Neural progenitor cell (in vitro differentiated cells): ENCODE results near the gene CLN5. TPM values are rescaled to one million over a fixed set of nuclear protein-coding genes. Genes with fewer than 3 reads are reported as not detected.

ENCODE experiments used
- DNase-seq: peaks from one replicate; pipeline ENCODE4 v3.0.0-alpha.2; 2016; ENCODE audit warnings: low spot score
- H2AFZ ChIP-seq: fragments of 200-600 bp; sonication (generic); replicated peaks from 2 replicates; pipeline ENCODE4 v1.6.1; 2016; ENCODE audit warnings: antibody characterized with exemption
- H3F3A ChIP-seq: fragments of 200-600 bp; sonication (generic); 2 replicates; pipeline ENCODE4 v1.6.1; 2016; ENCODE audit warnings: antibody characterized with exemption, low read depth
- H3K27ac ChIP-seq: fragments of 200-600 bp; sonication (generic); 2 replicates; pipeline ENCODE4 v1.5.1; 2016; ENCODE audit warnings: mild to moderate bottlenecking
- H3K27me3 ChIP-seq: fragments of 200-600 bp; sonication (generic); 2 replicates; pipeline ENCODE4 v1.6.1; 2016; ENCODE audit warnings: mild to moderate bottlenecking, moderate library complexity
- H3K36me3 ChIP-seq: fragments of 200-600 bp; sonication (generic); 2 replicates; pipeline ENCODE4 v1.5.1; 2016
- H3K4me1 ChIP-seq: fragments of 200-600 bp; sonication (generic); 2 replicates; pipeline ENCODE4 v1.6.1; 2016; ENCODE audit warnings: mixed run types
- H3K4me2 ChIP-seq: fragments of 200-600 bp; sonication (generic); 2 replicates; pipeline ENCODE4 v1.6.1; 2016
- H3K4me3 ChIP-seq: fragments of 200-600 bp; sonication (generic); 2 replicates; pipeline ENCODE4 v1.5.1; 2016
- H3K79me2 ChIP-seq: fragments of 200-600 bp; sonication (generic); 2 replicates; pipeline ENCODE4 v1.6.1; 2016; ENCODE audit warnings: low read depth
- H3K9ac ChIP-seq: fragments of 200-600 bp; sonication (generic); 2 replicates; pipeline ENCODE4 v1.6.1; 2016
- H3K9me3 ChIP-seq: fragments of 200-600 bp; sonication (generic); 2 replicates; pipeline ENCODE4 v1.5.1; 2016; ENCODE audit warnings: low read depth
- H4K20me1 ChIP-seq: fragments of 200-600 bp; sonication (generic); 2 replicates; pipeline ENCODE4 v1.6.1; 2016; ENCODE audit warnings: low read depth
- H3K27ac Mint-ChIP-seq: 3 replicates; pipeline ENCODE4 v1.8.0; 2021; ENCODE audit warnings: mixed read lengths
- H3K27me3 Mint-ChIP-seq: 2 replicates; pipeline ENCODE4 v1.8.0; 2022; ENCODE audit warnings: low read depth, mild to moderate bottlenecking, inconsistent platforms, moderate library complexity, mixed read lengths; ENCODE audit not compliant: insufficient read depth
- H3K36me3 Mint-ChIP-seq: 3 replicates; pipeline ENCODE4 v1.8.0; 2021; ENCODE audit warnings: mixed read lengths
- H3K4me1 Mint-ChIP-seq: 3 replicates; pipeline ENCODE4 v1.8.0; 2021; ENCODE audit warnings: mixed read lengths
- H3K4me3 Mint-ChIP-seq: 3 replicates; pipeline ENCODE4 v1.8.0; 2021; ENCODE audit warnings: mild to moderate bottlenecking, moderate library complexity, mixed read lengths
- H3K9me3 Mint-ChIP-seq: 3 replicates; pipeline ENCODE4 v1.8.0; 2020; ENCODE audit warnings: mixed read lengths
- EZH2 ChIP-seq: fragments of 200-600 bp; sonication (generic); IDR thresholded peaks from 2 replicates; pipeline ENCODE4 v1.6.1; 2017; ENCODE audit warnings: antibody characterized with exemption, mild to moderate bottlenecking, moderate library complexity
- EZH2phosphoT487 ChIP-seq: fragments of 200-600 bp; sonication (generic); IDR thresholded peaks from 2 replicates; pipeline ENCODE4 v1.6.1; 2017; ENCODE audit warnings: antibody characterized with exemption
- total RNA-seq: library from RNA; depleted of rRNA; stranded (reverse); fragments of >200 nt; gene quantifications from 2 replicates; pipeline ENCODE4 v1.2.3, GENCODE V29; 2015; ENCODE audit warnings: low replicate concordance
- TF ChIP-seq, protein P1 (sequence below): fragments of 200-600 bp; sonication (generic); IDR thresholded peaks from 2 replicates; pipeline ENCODE4 v1.5.1; 2017; ENCODE audit warnings: antibody characterized with exemption, mild to moderate bottlenecking

CLN5 gene
- total RNA-seq, 1 donor from 2014 or later, result 28.5 TPM

GRCh38 chr13:77033717-77034302, 41.9 kb downstream of the CLN5 start:
- TF ChIP-seq EZH2phosphoT487, result no peak
- TF ChIP-seq EZH2, result no peak
- TF ChIP-seq, protein P1, sequence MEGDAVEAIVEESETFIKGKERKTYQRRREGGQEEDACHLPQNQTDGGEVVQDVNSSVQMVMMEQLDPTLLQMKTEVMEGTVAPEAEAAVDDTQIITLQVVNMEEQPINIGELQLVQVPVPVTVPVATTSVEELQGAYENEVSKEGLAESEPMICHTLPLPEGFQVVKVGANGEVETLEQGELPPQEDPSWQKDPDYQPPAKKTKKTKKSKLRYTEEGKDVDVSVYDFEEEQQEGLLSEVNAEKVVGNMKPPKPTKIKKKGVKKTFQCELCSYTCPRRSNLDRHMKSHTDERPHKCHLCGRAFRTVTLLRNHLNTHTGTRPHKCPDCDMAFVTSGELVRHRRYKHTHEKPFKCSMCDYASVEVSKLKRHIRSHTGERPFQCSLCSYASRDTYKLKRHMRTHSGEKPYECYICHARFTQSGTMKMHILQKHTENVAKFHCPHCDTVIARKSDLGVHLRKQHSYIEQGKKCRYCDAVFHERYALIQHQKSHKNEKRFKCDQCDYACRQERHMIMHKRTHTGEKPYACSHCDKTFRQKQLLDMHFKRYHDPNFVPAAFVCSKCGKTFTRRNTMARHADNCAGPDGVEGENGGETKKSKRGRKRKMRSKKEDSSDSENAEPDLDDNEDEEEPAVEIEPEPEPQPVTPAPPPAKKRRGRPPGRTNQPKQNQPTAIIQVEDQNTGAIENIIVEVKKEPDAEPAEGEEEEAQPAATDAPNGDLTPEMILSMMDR, result no peak
- Histone ChIP-seq H3K27ac (no peak overlapping the region), H3K9me3 (no peaks in the 10 kb centered on the region), H3K4me1 (no peaks in the 10 kb centered on the region), H3K27me3 (no peaks in the 10 kb centered on the region), H2AFZ (no peak overlapping the region), H3K79me2 (no peaks in the 10 kb centered on the region), H4K20me1 (no peaks in the 10 kb centered on the region), H3K4me2 (no peak overlapping the region), H3K36me3 (no peaks in the 10 kb centered on the region), H3F3A (no peaks in the 10 kb centered on the region), H3K9ac (no peak overlapping the region), H3K4me3 (no peak overlapping the region)
- Mint-ChIP-seq H3K9me3 (peaks cover 4% of the 10 kb centered on the region), H3K4me1 (no peaks in the 10 kb centered on the region), H3K27me3 (peaks cover 2% of the 10 kb centered on the region), H3K27ac (no peak overlapping the region), H3K4me3 (no peak overlapping the region), H3K36me3 (no peaks in the 10 kb centered on the region)
- DNase-seq, result no peak

- H3K27me3 Mint-ChIP-seq, result peaks cover 2% of the 10 kb centered on the region
- no peak overlapping the region for H3K27ac ChIP-seq
- no peak overlapping the region for H3K27ac Mint-ChIP-seq
- no peak for TF ChIP-seq EZH2
- TF ChIP-seq, protein P1, result no peak
- TF ChIP-seq EZH2phosphoT487, result no peak
- no peaks in the 10 kb centered on the region for H3K9me3 ChIP-seq
- no peaks in the 10 kb centered on the region for H3K27me3 ChIP-seq
- no peak overlapping the region for H3K4me3 Mint-ChIP-seq
- H3K9ac ChIP-seq, result no peak overlapping the region
- H3K4me3 ChIP-seq, result no peak overlapping the region
- no peaks in the 10 kb centered on the region for H3K36me3 Mint-ChIP-seq
- no peak for DNase-seq
- H3K4me1 ChIP-seq, result no peaks in the 10 kb centered on the region
- no peaks in the 10 kb centered on the region for H3K79me2 ChIP-seq
- peaks cover 2% of the 10 kb centered on the region for H3K9me3 Mint-ChIP-seq
- no peak overlapping the region for H2AFZ ChIP-seq
- H3K4me2 ChIP-seq, result no peak overlapping the region
- H3F3A ChIP-seq, result no peaks in the 10 kb centered on the region
- no peaks in the 10 kb centered on the region for H4K20me1 ChIP-seq
- H3K36me3 ChIP-seq, result no peaks in the 10 kb centered on the region
- H3K4me1 Mint-ChIP-seq, result no peaks in the 10 kb centered on the region
Observed at GRCh38 chr13:77034881-77035280, 43.0 kb downstream of the CLN5 start.

- H3K4me1 Mint-ChIP-seq, result no peaks in the 10 kb centered on the region
- H4K20me1 ChIP-seq, result no peaks in the 10 kb centered on the region
- H3K4me3 ChIP-seq, result no peak overlapping the region
- H3K27me3 Mint-ChIP-seq, result peaks cover 2% of the 10 kb centered on the region
- no peak overlapping the region for H3K4me3 Mint-ChIP-seq
- H3F3A ChIP-seq, result no peaks in the 10 kb centered on the region
- TF ChIP-seq EZH2 (no peak), EZH2phosphoT487 (no peak)
- TF ChIP-seq, protein P1, result no peak
- H3K9me3 ChIP-seq, result no peaks in the 10 kb centered on the region
- H3K4me2 ChIP-seq, result no peak overlapping the region
- no peaks in the 10 kb centered on the region for H3K79me2 ChIP-seq
- no peak overlapping the region for H3K9ac ChIP-seq
- no peak overlapping the region for H3K27ac Mint-ChIP-seq
- no peak overlapping the region for H3K27ac ChIP-seq
- H3K4me1 ChIP-seq, result no peaks in the 10 kb centered on the region
- H2AFZ ChIP-seq, result no peak overlapping the region
- H3K36me3 Mint-ChIP-seq, result no peaks in the 10 kb centered on the region
- peaks cover 2% of the 10 kb centered on the region for H3K9me3 Mint-ChIP-seq
- no peaks in the 10 kb centered on the region for H3K27me3 ChIP-seq
- no peaks in the 10 kb centered on the region for H3K36me3 ChIP-seq
- no peak for DNase-seq
Observed at GRCh38 chr13:77036279-77036678, 44.4 kb downstream of the CLN5 start.
